Activated CD8-positive, alpha-beta memory T cell treated with anti-CD3 and anti-CD28 coated beads for 1 hour (primary cell): Measurements from ENCODE around the gene GNB3.

ENCODE experiments used
- DNase-seq, 2 donors: peaks; one replicate each; pipeline ENCODE4 v3.0.0-alpha.2; 2020; ENCODE audit warnings: low read depth in 1 of 2; ENCODE audit errors: extremely low read depth in 1 of 2

Gene GNB3

GRCh38 chr12:6823182-6824084 lies 17.3 kb upstream of the GNB3 start:
- no peak for DNase-seq

GRCh38 chr12:6824085-6824775 lies 16.5 kb upstream of the GNB3 start:
- DNase-seq, result no peak

- DNase-seq, result no peak
These were observed 15.8 kb upstream of the GNB3 start for GRCh38 chr12:6824901-6825381.

- DNase-seq, result peak; percentile 43 to 65
These were observed 15.2 kb upstream of the GNB3 start for GRCh38 chr12:6825398-6826124.

GRCh38 chr12:6826125-6826733 lies 14.5 kb upstream of the GNB3 start:
- no peak for DNase-seq

GRCh38 chr12:6826734-6827436 lies 13.8 kb upstream of the GNB3 start:
- DNase-seq, result no peak

- DNase-seq, result no peak
These were observed 13.3 kb upstream of the GNB3 start for GRCh38 chr12:6827437-6827911.

GRCh38 chr12:6827982-6828780 lies 12.5 kb upstream of the GNB3 start, which contains the start of gene P3H3:
Gene P3H3 (plus strand): TSS chr12:6828407. CDS start chr12:6828441, 34 bp downstream.
- no peak for DNase-seq

GRCh38 chr12:6828781-6829535 lies 11.8 kb upstream of the GNB3 start:
- DNase-seq, result no peak

- no peak for DNase-seq
These were observed 11.0 kb upstream of the GNB3 start for GRCh38 chr12:6829536-6830220.

GRCh38 chr12:6830286-6830890 lies 10.3 kb upstream of the GNB3 start:
- no peak for DNase-seq

GRCh38 chr12:6830999-6831398 lies 9.7 kb upstream of the GNB3 start:
- DNase-seq, result no peak

- DNase-seq, result no peak
These were observed 9.2 kb upstream of the GNB3 start for GRCh38 chr12:6831450-6831995.

- no peak for DNase-seq
These were observed 8.6 kb upstream of the GNB3 start for GRCh38 chr12:6832125-6832524.

GRCh38 chr12:6833189-6833890 lies 7.4 kb upstream of the GNB3 start:
- no peak for DNase-seq

GRCh38 chr12:6834254-6834653 lies 6.5 kb upstream of the GNB3 start:
- DNase-seq, result no peak

GRCh38 chr12:6834873-6835272 lies 5.9 kb upstream of the GNB3 start:
- no peak for DNase-seq
